Fibroblast of villous mesenchyme (primary cell): ENCODE results near the gene KBTBD12. TPM values are rescaled to one million over a fixed set of nuclear protein-coding genes. Genes with fewer than 3 reads are reported as not detected.
"Not testable (repeated sequence)": the region's sequence is repeated elsewhere in the genome, so short reads cannot be mapped to it uniquely, and the experiment has no call there.

Experiments
- DNase-seq: peaks from one replicate; pipeline ENCODE4 v3.0.0-alpha.2; 2010; ENCODE audit warnings: low read depth
- H3K4me3 ChIP-seq: 2 replicates; pipeline ENCODE4 v1.5.1; 2011; ENCODE audit warnings: low read depth, mild to moderate bottlenecking, low read length
- CTCF ChIP-seq: IDR thresholded peaks from 2 replicates; pipeline ENCODE4 v1.5.1; 2012; ENCODE audit warnings: low read depth, mild to moderate bottlenecking, low read length; ENCODE audit not compliant: insufficient read depth
- total RNA-seq: library from RNA; depleted of rRNA; stranded (reverse); fragments of >200 nt; gene quantifications from 2 replicates; pipeline ENCODE4 v1.2.3, GENCODE V29; 2012

Gene KBTBD12
- total RNA-seq = not detected in 2 replicates

GRCh38 chr3:127915115-127915936, at the start of gene KBTBD12:
Gene KBTBD12 (plus strand): TSS chr3:127915232. CDS start chr3:127923062, 7,830 bp downstream.
- H3K4me3 ChIP-seq = peak within 1 kb of the TSS; percentile 43
- no peak for DNase-seq
- no peak for TF ChIP-seq CTCF

GRCh38 chr3:127865941-127866340, 49.1 kb upstream of the KBTBD12 start:
- no peak overlapping the region for H3K4me3 ChIP-seq
- TF ChIP-seq CTCF = peak; percentile 14
- peak; percentile 43 for DNase-seq

- no peak for DNase-seq
- no peak overlapping the region for H3K4me3 ChIP-seq
- no peak for TF ChIP-seq CTCF
Observed at GRCh38 chr3:127867412-127867811, 47.6 kb upstream of the KBTBD12 start.

- DNase-seq = peak; percentile 48
- no peak overlapping the region for H3K4me3 ChIP-seq
- TF ChIP-seq CTCF = no peak
Observed at GRCh38 chr3:127867986-127868385, 47.0 kb upstream of the KBTBD12 start.

GRCh38 chr3:127870156-127870555, 44.9 kb upstream of the KBTBD12 start:
- TF ChIP-seq CTCF = no peak
- no peak overlapping the region for H3K4me3 ChIP-seq
- DNase-seq = no peak

- not testable (repeated sequence) for DNase-seq
Observed at GRCh38 chr3:127874097-127874496, 40.9 kb upstream of the KBTBD12 start.

GRCh38 chr3:127881586-127881985, 33.4 kb upstream of the KBTBD12 start:
- DNase-seq = no peak
- no peak for TF ChIP-seq CTCF
- no peak overlapping the region for H3K4me3 ChIP-seq

More at GRCh38 chr3:127874097-127874496, 40.9 kb upstream of the KBTBD12 start:
- H3K4me3 ChIP-seq = not testable (repeated sequence)
